ENCODE data around the gene SLC35B1.

SLC35B1 gene

GRCh38 chr17:49699966-49700575 lies 7.7 kb downstream of the SLC35B1 start:
- no peaks in the 10 kb centered on the region for H3K27me3 ChIP-seq (ENCODE audit: insufficient read depth, poor library complexity, severe bottlenecking)
- H3K27ac ChIP-seq (replicated peaks) = no peak overlapping the region
- DNase-seq (ENCODE audit: low read depth in 1 of 2, low spot score in 1 of 2) = no peak
- no peak overlapping the region for H3K4me3 ChIP-seq (replicated peaks; ENCODE audit: insufficient read depth, low read length)
- TF ChIP-seq POLR2AphosphoS5 (IDR thresholded peaks at IDR 0.05; ENCODE audit: low read depth) = no peak
- no peak for TF ChIP-seq CTCF (IDR thresholded peaks at IDR 0.05; ENCODE audit: insufficient read depth, low read length)
- TF ChIP-seq GABPA (IDR thresholded peaks at IDR 0.05; ENCODE audit: low read depth) = no peak
- TF ChIP-seq SPI1 (IDR thresholded peaks at IDR 0.05; ENCODE audit: borderline replicate concordance, low read depth) = no peak
- TF ChIP-seq REST (IDR thresholded peaks at IDR 0.05; ENCODE audit: insufficient replicate concordance, low read depth) = no peak

- TF ChIP-seq CTCF (IDR thresholded peaks at IDR 0.05; ENCODE audit: insufficient read depth, low read length) = no peak
- TF ChIP-seq POLR2AphosphoS5 (IDR thresholded peaks at IDR 0.05; ENCODE audit: low read depth) = no peak
- DNase-seq (ENCODE audit: low read depth in 1 of 2, low spot score in 1 of 2) = no peak
- H3K27ac ChIP-seq (replicated peaks) = no peak overlapping the region
- H3K4me3 ChIP-seq (replicated peaks; ENCODE audit: insufficient read depth, low read length) = no peak overlapping the region
- H3K27me3 ChIP-seq (ENCODE audit: insufficient read depth, poor library complexity, severe bottlenecking) = no peaks in the 10 kb centered on the region
These were observed 9.8 kb downstream of the SLC35B1 start for GRCh38 chr17:49698005-49698404.

- DNase-seq (ENCODE audit: low read depth in 1 of 2, low spot score in 1 of 2) = peak in 1 of 2 experiments; percentile 79
These were observed 11.5 kb downstream of the SLC35B1 start for GRCh38 chr17:49696233-49696761.

More at GRCh38 chr17:49696233-49696761, 11.5 kb downstream of the SLC35B1 start:
- no peak for TF ChIP-seq REST (IDR thresholded peaks at IDR 0.05; ENCODE audit: insufficient replicate concordance, low read depth)
- peak; percentile 94 for TF ChIP-seq SPI1 (IDR thresholded peaks at IDR 0.05; ENCODE audit: borderline replicate concordance, low read depth)
- no peak for TF ChIP-seq POLR2AphosphoS5 (IDR thresholded peaks at IDR 0.05; ENCODE audit: low read depth)
- TF ChIP-seq CTCF (IDR thresholded peaks at IDR 0.05; ENCODE audit: insufficient read depth, low read length) = no peak
- TF ChIP-seq GABPA (IDR thresholded peaks at IDR 0.05; ENCODE audit: low read depth) = no peak
- Histone ChIP-seq H3K27ac (replicated peaks) (peak overlapping the region; percentile 54), H3K27me3 (ENCODE audit: insufficient read depth, poor library complexity, severe bottlenecking) (no peaks in the 10 kb centered on the region), H3K4me3 (replicated peaks; ENCODE audit: insufficient read depth, low read length) (no peak overlapping the region)

All from HL-60 (cell line).